GM13977 (cell line): Measurements from ENCODE around the gene KDM4B.

ENCODE experiments used
- DNase-seq: peaks from one replicate; pipeline ENCODE4 v3.0.0; 2012; ENCODE audit warnings: low spot score
- CTCF ChIP-seq: IDR thresholded peaks from 2 replicates; pipeline ENCODE4 v1.5.1; 2012; ENCODE audit warnings: mild to moderate bottlenecking, control low read depth; ENCODE audit not compliant: insufficient read depth; ENCODE audit errors: extremely low read depth, missing control alignments
- in situ Hi-C: fragments of 300-500 bp; cut with MboI; formaldehyde crosslinking; loops from one replicate; pipeline ENCODE4 v1.12.0; 2022; ENCODE audit warnings: low sequenced_read_pairs, low pct_unique_long_range_greater_than_20kb, mixed read lengths, inconsistent platforms; ENCODE audit not compliant: unreplicated experiment

The KDM4B gene

GRCh38 chr19:5103812-5104410 is 135.0 kb downstream of the KDM4B start:
- no peak for DNase-seq
- no peak for TF ChIP-seq CTCF
- in situ Hi-C loops = no loop called here

GRCh38 chr19:5104871-5105351 is 136.0 kb downstream of the KDM4B start:
- no peak for DNase-seq
- no peak for TF ChIP-seq CTCF
- in situ Hi-C loops = no loop called here

GRCh38 chr19:5106191-5106726 is 137.3 kb downstream of the KDM4B start:
- DNase-seq = no peak
- TF ChIP-seq CTCF = no peak
- in situ Hi-C loops = no loop called here

- no peak for TF ChIP-seq CTCF
- in situ Hi-C loops = no loop called here
- no peak for DNase-seq
Observed at GRCh38 chr19:5106971-5107370, 138.1 kb downstream of the KDM4B start.

- in situ Hi-C loops = no loop called here
- no peak for TF ChIP-seq CTCF
Observed at GRCh38 chr19:5107432-5108122, 138.7 kb downstream of the KDM4B start.

GRCh38 chr19:5108123-5108596 is 139.2 kb downstream of the KDM4B start:
- no peak for TF ChIP-seq CTCF
- in situ Hi-C loops = no loop called here
- no peak for DNase-seq

More at GRCh38 chr19:5107432-5108122, 138.7 kb downstream of the KDM4B start:
- DNase-seq = no peak
